ENCODE results near the gene IGFALS.

- TF ChIP-seq POLR2A (IDR thresholded peaks at IDR 0.05; ENCODE audit: low read depth, low read length) (no peak), CTCF (conservative IDR thresholded peaks at IDR 0.05; ENCODE audit: low read depth, low read length) (no peak), FOS (IDR thresholded peaks at IDR 0.05; ENCODE audit: low read depth, low read length) (no peak), RAD21 (IDR thresholded peaks at IDR 0.05; ENCODE audit: low read length) (no peak), CEBPB (IDR thresholded peaks at IDR 0.05; ENCODE audit: low read depth, low read length) (no peak), NFE2L2 (IDR thresholded peaks at IDR 0.05; ENCODE audit: low read depth, low read length) (no peak), RCOR1 (IDR thresholded peaks at IDR 0.05; ENCODE audit: insufficient replicate concordance, low read length) (no peak), RFX5 (IDR thresholded peaks at IDR 0.05; ENCODE audit: low read depth, low read length) (no peak), MXI1 (IDR thresholded peaks at IDR 0.05; ENCODE audit: borderline replicate concordance, low read depth, low read length) (no peak), BHLHE40 (IDR thresholded peaks at IDR 0.05; ENCODE audit: low read depth, low read length) (no peak), CHD1 (IDR thresholded peaks at IDR 0.05; ENCODE audit: low read depth, low read length) (no peak)
- TF ChIP-seq, protein P1, sequence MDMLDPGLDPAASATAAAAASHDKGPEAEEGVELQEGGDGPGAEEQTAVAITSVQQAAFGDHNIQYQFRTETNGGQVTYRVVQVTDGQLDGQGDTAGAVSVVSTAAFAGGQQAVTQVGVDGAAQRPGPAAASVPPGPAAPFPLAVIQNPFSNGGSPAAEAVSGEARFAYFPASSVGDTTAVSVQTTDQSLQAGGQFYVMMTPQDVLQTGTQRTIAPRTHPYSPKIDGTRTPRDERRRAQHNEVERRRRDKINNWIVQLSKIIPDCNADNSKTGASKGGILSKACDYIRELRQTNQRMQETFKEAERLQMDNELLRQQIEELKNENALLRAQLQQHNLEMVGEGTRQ (IDR thresholded peaks at IDR 0.05; ENCODE audit: low read depth, low read length), result no peak
- TF ChIP-seq, protein P2, sequence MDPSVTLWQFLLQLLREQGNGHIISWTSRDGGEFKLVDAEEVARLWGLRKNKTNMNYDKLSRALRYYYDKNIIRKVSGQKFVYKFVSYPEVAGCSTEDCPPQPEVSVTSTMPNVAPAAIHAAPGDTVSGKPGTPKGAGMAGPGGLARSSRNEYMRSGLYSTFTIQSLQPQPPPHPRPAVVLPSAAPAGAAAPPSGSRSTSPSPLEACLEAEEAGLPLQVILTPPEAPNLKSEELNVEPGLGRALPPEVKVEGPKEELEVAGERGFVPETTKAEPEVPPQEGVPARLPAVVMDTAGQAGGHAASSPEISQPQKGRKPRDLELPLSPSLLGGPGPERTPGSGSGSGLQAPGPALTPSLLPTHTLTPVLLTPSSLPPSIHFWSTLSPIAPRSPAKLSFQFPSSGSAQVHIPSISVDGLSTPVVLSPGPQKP (IDR thresholded peaks at IDR 0.05; ENCODE audit: borderline replicate concordance, low read depth, low read length), result no peak
Measured at GRCh38 chr16:1740781-1741490, 52.6 kb downstream of the IGFALS start.
